Esophagus muscularis mucosa (tissue), 4 donors: Measurements from ENCODE around the gene HSCB. TPM values are rescaled to one million over a fixed set of nuclear protein-coding genes. Genes with fewer than 3 reads are reported as not detected.

Experiments
- DNase-seq: peaks from one replicate; pipeline ENCODE4 v3.0.0-alpha.2; 2017; ENCODE audit errors: extremely low spot score
- H3K27ac ChIP-seq, 4 donors: fragments of 200-600 bp; sonication (generic); replicated peaks in 1 of 4; 1 replicate in 3 of 4; 2 replicates in 1 of 4; pipeline ENCODE4 v1.5.1; 2016 to 2019; ENCODE audit warnings: mild to moderate bottlenecking in 1 of 4
- H3K27me3 ChIP-seq, 4 donors: fragments of 200-600 bp; sonication (generic); one replicate each; pipeline versions ENCODE4 v1.5.1 to v1.6.0; 2016 to 2019
- H3K36me3 ChIP-seq, 4 donors: fragments of 200-600 bp; sonication (generic); one replicate each; pipeline ENCODE4 v1.5.1; 2016 to 2019
- H3K4me1 ChIP-seq, 4 donors: fragments of 200-600 bp; sonication (generic); one replicate each; pipeline ENCODE4 v1.5.1; 2016 to 2019
- H3K4me3 ChIP-seq, 4 donors: fragments of 200-600 bp; sonication (generic); 1 replicate in 2 of 4; 2 replicates in 2 of 4; pipeline ENCODE4 v1.5.1; 2016 to 2019; ENCODE audit warnings: mild to moderate bottlenecking in 4 of 4, moderate library complexity in 1 of 4
- H3K9me3 ChIP-seq, 4 donors: fragments of 200-600 bp; sonication (generic); 1 replicate in 3 of 4; 2 replicates in 1 of 4; pipeline ENCODE4 v1.5.1; 2016 to 2019
- EP300 ChIP-seq: sonication (generic); formaldehyde crosslinking; IDR thresholded peaks from one replicate; pipeline ENCODE4 v1.6.1; 2017; ENCODE audit warnings: antibody characterized with exemption
- POLR2A ChIP-seq: fragments of 450-650 bp; IDR thresholded peaks from one replicate; pipeline ENCODE4 v1.6.1; 2017; ENCODE audit warnings: antibody characterized with exemption, moderate library complexity, mild to moderate bottlenecking, low read depth
- POLR2AphosphoS5 ChIP-seq, 2 donors: sonication (generic); formaldehyde crosslinking; IDR thresholded peaks; one replicate each; pipeline ENCODE4 v1.6.1; 2017; ENCODE audit warnings: antibody characterized with exemption in 2 of 2
- WGBS: methylation state at CpG from one replicate; pipeline ENCODE4 v1.1.5; 2018; 5-methylcytosine and 5-hydroxymethylcytosine counted together
- intact Hi-C: fragments of 100-400 bp; cut with DNase I; formaldehyde crosslinking; loops from one replicate; pipeline ENCODE4 v1.15.1; 2023
- total RNA-seq, 4 donors: library from RNA; depleted of rRNA; stranded (reverse); fragments of >200 nt; gene quantifications; one replicate each; pipeline versions ENCODE4 v1.1.0 to v1.2.1, GENCODE V29; 2016
- TF ChIP-seq, protein P1 (sequence below), 3 experiments: fragments of 200-600 bp in 2 of 3; fragments of 450-650 bp in 1 of 3; sonication (generic) in 2 of 3; IDR thresholded peaks; one replicate each; pipeline ENCODE4 v1.5.1; 2017 to 2019; ENCODE audit warnings: antibody characterized with exemption in 3 of 3, mild to moderate bottlenecking in 2 of 3, moderate library complexity in 1 of 3

HSCB gene
- total RNA-seq, 4 donors from 2014 or later, result 13.7 to 30.0 (median 15.7) TPM

GRCh38 chr22:28791124-28791523 is 49.3 kb downstream of the HSCB start:
- Histone ChIP-seq H3K27ac (no peak overlapping the region), H3K27me3 (no peaks in the 10 kb centered on the region), H3K36me3 (peaks cover 38 to 82% (median 61%) of the 10 kb centered on the region in 4 donors), H3K9me3 (no peaks in the 10 kb centered on the region), H3K4me3 (no peak overlapping the region), H3K4me1 (peaks cover 3 to 21% (median 15%) of the 10 kb centered on the region in 4 donors)
- 88% methylated on average over 5 of the region's 5 CpGs for WGBS
- no peak for DNase-seq
- TF ChIP-seq POLR2AphosphoS5 (IDR thresholded peaks at IDR 0.05) (no peak), POLR2A (no peak), EP300 (no peak)
- TF ChIP-seq, protein P1, sequence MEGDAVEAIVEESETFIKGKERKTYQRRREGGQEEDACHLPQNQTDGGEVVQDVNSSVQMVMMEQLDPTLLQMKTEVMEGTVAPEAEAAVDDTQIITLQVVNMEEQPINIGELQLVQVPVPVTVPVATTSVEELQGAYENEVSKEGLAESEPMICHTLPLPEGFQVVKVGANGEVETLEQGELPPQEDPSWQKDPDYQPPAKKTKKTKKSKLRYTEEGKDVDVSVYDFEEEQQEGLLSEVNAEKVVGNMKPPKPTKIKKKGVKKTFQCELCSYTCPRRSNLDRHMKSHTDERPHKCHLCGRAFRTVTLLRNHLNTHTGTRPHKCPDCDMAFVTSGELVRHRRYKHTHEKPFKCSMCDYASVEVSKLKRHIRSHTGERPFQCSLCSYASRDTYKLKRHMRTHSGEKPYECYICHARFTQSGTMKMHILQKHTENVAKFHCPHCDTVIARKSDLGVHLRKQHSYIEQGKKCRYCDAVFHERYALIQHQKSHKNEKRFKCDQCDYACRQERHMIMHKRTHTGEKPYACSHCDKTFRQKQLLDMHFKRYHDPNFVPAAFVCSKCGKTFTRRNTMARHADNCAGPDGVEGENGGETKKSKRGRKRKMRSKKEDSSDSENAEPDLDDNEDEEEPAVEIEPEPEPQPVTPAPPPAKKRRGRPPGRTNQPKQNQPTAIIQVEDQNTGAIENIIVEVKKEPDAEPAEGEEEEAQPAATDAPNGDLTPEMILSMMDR (IDR thresholded peaks at IDR 0.05), result no peak
- intact Hi-C loops, result no loop called here

- Histone ChIP-seq H3K27me3 (no peaks in the 10 kb centered on the region), H3K9me3 (no peaks in the 10 kb centered on the region), H3K27ac (no peak overlapping the region), H3K4me3 (no peak overlapping the region), H3K36me3 (peaks cover 41 to 82% (median 62%) of the 10 kb centered on the region in 4 donors), H3K4me1 (peaks cover 10 to 30% (median 23%) of the 10 kb centered on the region in 4 donors)
- intact Hi-C loops, result no loop called here
- DNase-seq, result no peak
- WGBS, result 80% methylated on average over 3 of the region's 3 CpGs
- TF ChIP-seq EP300 (no peak), POLR2AphosphoS5 (IDR thresholded peaks at IDR 0.05) (no peak), POLR2A (no peak)
- TF ChIP-seq, protein P1 (IDR thresholded peaks at IDR 0.05), result no peak
Observed at GRCh38 chr22:28791841-28792490, 50.1 kb downstream of the HSCB start.

- whole genome bisulfite sequencing, result 87% methylated on average over 15 of the region's 15 CpGs
- intact Hi-C loops, result no loop called here
- no peak for DNase-seq
- Histone ChIP-seq H3K4me1 (peaks cover 18 to 37% (median 31%) of the 10 kb centered on the region in 4 donors), H3K4me3 (no peak overlapping the region), H3K27ac (no peak overlapping the region), H3K36me3 (peaks cover 41 to 81% (median 60%) of the 10 kb centered on the region in 4 donors), H3K9me3 (no peaks in the 10 kb centered on the region), H3K27me3 (no peaks in the 10 kb centered on the region)
- no peak for TF ChIP-seq POLR2A
- no peak for TF ChIP-seq EP300
- TF ChIP-seq POLR2AphosphoS5 (IDR thresholded peaks at IDR 0.05), result no peak
- TF ChIP-seq, protein P1 (IDR thresholded peaks at IDR 0.05), result no peak
Observed at GRCh38 chr22:28792491-28793383, 50.9 kb downstream of the HSCB start.

- TF ChIP-seq POLR2A (no peak), POLR2AphosphoS5 (IDR thresholded peaks at IDR 0.05) (no peak), EP300 (no peak)
- TF ChIP-seq, protein P1 (IDR thresholded peaks at IDR 0.05), result no peak
- 76% methylated on average over 4 of the region's 4 CpGs for WGBS
- H3K27ac ChIP-seq, result peak overlapping the region in 1 of 4 donors; percentile 5
- H3K4me1 ChIP-seq, result peaks cover 32 to 49% (median 44%) of the 10 kb centered on the region in 4 donors
- H3K27me3 ChIP-seq, result no peaks in the 10 kb centered on the region
- H3K9me3 ChIP-seq, result no peaks in the 10 kb centered on the region
- no peak for DNase-seq
- H3K36me3 ChIP-seq, result peaks cover 34 to 77% (median 59%) of the 10 kb centered on the region in 4 donors
- intact Hi-C loops, result no loop called here
- no peak overlapping the region for H3K4me3 ChIP-seq
Observed at GRCh38 chr22:28793976-28794584, 52.2 kb downstream of the HSCB start.
